DMS153 treated with DMSO at 0.1 percent for 48 hours (cell line): Measurements from ENCODE around the gene MYO1H.
"Not testable (repeated sequence)": the region's sequence is repeated elsewhere in the genome, so short reads cannot be mapped to it uniquely, and the experiment has no call there.

ENCODE experiments used
- DNase-seq: peaks from one replicate; lab custom pipeline; 2025; ENCODE audit not compliant: unreplicated experiment; lab: John Stamatoyannopoulos, UW

MYO1H gene

GRCh38 chr12:109347589-109347988 is at the start of gene MYO1H:
TSS of gene MYO1H (plus strand) at chr12:109347900. CDS start at chr12:109347961, 61 bp downstream.
- no peak for DNase-seq

- DNase-seq: no peak
Measured at GRCh38 chr12:109299849-109300248, 47.9 kb upstream of the MYO1H start.

GRCh38 chr12:109301643-109302168 is 46.0 kb upstream of the MYO1H start:
- DNase-seq: no peak

GRCh38 chr12:109302358-109302757 is 45.3 kb upstream of the MYO1H start:
- DNase-seq: no peak

- no peak for DNase-seq
Measured at GRCh38 chr12:109302770-109303169, 44.9 kb upstream of the MYO1H start.

GRCh38 chr12:109304485-109304884 is 43.2 kb upstream of the MYO1H start:
- DNase-seq: peak; percentile 70

- DNase-seq: no peak
Measured at GRCh38 chr12:109305547-109305946, 42.2 kb upstream of the MYO1H start.

GRCh38 chr12:109307051-109307450 is 40.6 kb upstream of the MYO1H start:
- no peak for DNase-seq

- no peak for DNase-seq
Measured at GRCh38 chr12:109308534-109309380, 38.9 kb upstream of the MYO1H start, which contains the start of gene FOXN4. TSS of gene FOXN4 (minus strand) at chr12:109309284. CDS start at chr12:109308321, 963 bp downstream.

- DNase-seq: no peak
Measured at GRCh38 chr12:109309381-109310246, 38.1 kb upstream of the MYO1H start.

- DNase-seq: peak; percentile 74
Measured at GRCh38 chr12:109310247-109311125, 37.2 kb upstream of the MYO1H start.

GRCh38 chr12:109321294-109321693 is 26.4 kb upstream of the MYO1H start:
- DNase-seq: not testable (repeated sequence)

GRCh38 chr12:109329003-109329402 is 18.7 kb upstream of the MYO1H start:
- no peak for DNase-seq

- peak; percentile 9 for DNase-seq
Measured at GRCh38 chr12:109329686-109330085, 18.0 kb upstream of the MYO1H start.

- no peak for DNase-seq
Measured at GRCh38 chr12:109330282-109331230, 17.1 kb upstream of the MYO1H start.

- DNase-seq: no peak
Measured at GRCh38 chr12:109331301-109331952, 16.3 kb upstream of the MYO1H start.

- no peak for DNase-seq
Measured at GRCh38 chr12:109334887-109335286, 12.8 kb upstream of the MYO1H start.

GRCh38 chr12:109336593-109336992 is 11.1 kb upstream of the MYO1H start:
- no peak for DNase-seq

GRCh38 chr12:109343677-109344076 is 4.0 kb upstream of the MYO1H start:
- no peak for DNase-seq
